DMS153 (cell line): ENCODE data around the gene CCDC102B.
"Not testable (repeated sequence)": the region's sequence is repeated elsewhere in the genome, so short reads cannot be mapped to it uniquely, and the experiment has no call there.

ENCODE experiments used
- DNase-seq: peaks from one replicate; lab custom pipeline; 2025; lab: John Stamatoyannopoulos, UW

CCDC102B gene

DNA sequence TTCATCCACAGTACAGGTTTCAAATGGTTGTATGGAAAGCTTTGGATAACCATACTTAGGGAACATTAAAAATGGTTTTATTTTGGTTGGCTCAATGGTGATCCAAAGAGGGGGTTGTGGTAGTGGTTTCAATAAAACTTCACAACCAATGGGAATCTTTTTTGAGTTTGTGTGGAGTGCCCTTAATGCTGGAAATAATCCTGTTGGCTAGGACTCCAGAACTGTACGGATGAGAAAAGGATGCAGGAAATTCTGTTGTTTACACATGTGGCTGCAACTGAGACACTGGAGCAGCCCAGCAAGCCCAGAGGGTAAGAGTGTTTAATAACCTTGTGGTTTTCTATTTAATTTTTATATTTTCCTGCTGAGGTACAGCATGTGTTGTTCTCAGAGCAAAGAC lies at the start of gene CCDC102B:
TSS of gene CCDC102B (plus strand) at position 210 of the 400 bp plus-strand sequence. CDS start 38,684 bp downstream, outside the sequence.
- DNase-seq = peak; percentile 41

DNA sequence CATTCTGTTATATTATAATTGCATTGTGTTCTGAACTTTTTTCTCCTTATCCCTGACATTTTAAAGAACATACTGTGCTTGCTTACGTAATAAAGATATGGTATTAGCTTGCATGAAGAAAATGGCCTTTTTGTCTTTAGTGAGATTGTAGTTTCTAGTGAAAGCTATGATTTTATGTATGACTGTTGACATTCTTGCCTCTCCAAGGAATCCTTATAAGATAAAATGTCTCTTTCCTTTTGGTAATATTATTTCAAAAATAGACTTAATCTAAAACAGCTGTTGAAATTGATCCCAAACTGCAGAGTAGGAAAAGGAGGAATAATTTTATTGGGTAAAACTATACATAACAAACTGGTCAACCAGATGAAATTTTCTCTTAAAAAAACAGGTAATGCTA lies 40.8 kb upstream of the CCDC102B start:
- no peak for DNase-seq

DNA sequence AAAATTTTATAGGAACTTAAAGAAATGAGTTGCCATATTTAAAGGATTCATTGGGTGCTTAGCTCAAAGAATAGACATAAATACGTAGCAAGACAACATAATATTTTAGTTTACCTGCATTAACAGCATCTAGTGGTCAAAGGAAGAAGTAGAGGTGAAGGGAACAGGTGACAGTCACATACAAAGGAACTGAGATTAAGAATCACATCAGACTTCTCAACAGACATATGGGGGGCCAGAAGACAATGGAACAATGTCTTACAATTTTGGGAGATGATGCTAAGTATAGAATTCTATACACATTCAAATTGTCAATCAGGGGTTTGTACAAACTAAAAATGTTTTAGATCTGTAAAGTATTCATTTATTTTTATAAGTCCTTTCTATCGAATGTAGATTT lies 38.6 kb upstream of the CCDC102B start:
- no peak for DNase-seq

DNA sequence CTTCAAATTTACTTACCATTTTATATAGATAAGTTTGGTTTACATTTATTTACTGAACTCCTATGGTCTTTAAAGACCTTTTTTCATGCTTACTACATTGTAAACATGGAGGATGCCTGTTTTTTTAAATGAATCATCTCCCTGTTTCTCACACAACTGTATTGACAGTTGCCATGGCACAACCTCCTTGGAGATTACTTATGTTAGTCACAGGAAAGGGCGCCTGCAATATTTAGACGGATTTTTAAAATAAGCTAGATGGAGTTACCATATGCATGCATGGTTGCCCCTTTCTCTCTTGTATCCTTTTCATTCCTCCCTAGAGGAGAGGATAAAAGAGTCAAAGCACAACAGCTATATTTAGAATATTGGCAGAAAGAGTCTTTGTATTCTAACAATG lies 34.8 kb upstream of the CCDC102B start:
- no peak for DNase-seq

DNA sequence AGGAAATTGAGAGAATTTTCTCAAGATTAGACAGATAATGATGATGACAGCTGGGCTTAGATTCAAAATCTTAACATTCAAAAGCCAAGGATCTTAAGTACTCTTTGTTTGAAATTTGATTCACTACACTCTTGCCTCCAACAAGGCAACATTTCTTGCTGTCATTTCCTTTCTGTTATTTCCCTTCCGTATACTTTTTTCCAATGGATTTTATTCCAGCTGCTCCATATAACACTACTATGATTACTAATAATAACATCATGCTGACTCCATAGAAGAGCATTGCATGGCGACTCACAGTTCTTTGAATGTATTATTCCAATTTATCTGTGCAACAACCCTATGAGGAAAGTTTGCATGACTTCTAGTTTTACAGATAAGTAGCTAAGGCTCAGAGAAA lies 33.9 kb upstream of the CCDC102B start:
- no peak for DNase-seq

DNA sequence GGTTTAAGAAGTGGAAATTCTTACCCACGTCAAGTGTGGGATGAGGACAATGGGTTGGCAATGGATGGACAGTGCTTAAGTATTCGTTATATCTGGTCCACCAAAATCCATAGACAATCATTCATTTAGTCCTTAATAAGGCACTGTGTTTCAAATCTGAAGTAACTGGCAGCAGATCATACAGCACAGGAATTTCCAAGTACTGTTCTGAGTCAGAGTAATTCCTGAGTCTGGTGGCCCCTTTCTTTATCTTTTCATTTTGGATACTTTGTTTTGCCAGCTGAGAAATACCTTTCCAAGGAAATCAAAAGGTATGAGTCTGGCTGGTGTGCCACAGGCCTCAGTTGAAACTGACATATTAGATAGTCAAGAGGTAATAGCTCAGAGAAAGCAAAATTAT lies 31.4 kb upstream of the CCDC102B start:
- DNase-seq = no peak

DNA sequence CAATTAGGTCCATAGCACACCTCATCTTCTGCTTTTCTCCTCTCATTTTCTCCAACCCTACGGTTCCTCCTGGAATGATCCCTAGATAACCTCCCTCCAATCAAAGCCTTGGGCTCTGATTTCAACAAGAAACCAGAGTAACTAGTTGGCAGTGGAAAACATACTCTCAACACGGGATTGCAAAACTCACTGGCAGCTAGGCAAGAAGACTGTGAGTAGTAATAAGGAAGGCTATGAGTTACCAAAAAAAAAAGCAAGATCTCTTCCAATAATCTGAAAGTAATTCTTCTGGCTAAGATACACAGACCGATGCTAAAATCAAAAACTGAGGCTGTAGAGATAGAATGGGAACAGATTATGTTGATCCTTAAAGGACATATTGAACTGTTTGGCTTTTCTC lies 28.4 kb upstream of the CCDC102B start:
- DNase-seq = no peak

DNA sequence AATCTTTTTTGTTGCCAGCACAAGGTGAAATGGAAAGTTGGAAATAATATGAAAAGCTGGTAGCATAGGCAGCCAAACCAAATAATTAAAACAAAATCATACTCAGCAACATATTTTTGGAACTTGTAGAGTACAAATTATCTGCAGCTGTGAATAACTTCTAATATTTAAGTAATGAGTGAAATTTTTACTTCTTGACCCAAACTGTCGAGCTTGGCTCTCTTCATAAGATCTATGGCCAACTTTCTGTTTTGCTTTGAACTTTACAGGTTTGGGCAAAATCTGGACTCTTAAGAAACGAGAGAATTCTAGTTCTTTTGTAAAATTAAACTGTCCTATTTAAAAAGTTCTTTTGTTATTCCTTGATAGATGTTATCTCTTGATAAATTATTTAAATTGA lies 25.6 kb upstream of the CCDC102B start:
- DNase-seq = no peak

DNA sequence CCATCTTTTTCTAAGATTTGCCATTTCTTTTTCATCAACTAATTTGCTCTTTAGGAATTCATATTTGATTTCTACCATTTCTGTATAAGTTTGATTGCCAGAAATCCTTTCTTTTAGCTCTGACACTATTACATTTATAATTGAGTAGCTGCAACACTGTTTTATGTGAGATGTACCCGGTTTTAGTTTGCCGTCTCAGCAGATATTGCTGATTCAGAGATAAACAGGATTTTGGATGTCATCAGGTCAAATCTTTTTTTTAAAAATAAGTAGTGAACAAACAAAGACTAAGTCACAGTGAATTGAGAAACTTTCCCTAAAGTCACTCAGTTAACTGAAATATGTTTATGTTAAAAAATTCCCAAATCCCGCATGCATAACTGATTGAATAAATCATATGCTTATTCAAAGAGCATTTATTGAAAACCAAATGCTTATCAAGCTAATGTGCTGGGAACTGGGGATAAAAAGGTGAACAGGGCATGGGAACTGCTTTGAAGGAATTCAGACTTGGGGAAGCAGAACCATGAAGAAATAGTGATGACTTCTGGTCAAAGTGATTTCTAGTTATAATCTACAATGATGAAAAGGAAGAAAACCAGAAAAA lies 19.5 kb upstream of the CCDC102B start:
- no peak for DNase-seq

DNA sequence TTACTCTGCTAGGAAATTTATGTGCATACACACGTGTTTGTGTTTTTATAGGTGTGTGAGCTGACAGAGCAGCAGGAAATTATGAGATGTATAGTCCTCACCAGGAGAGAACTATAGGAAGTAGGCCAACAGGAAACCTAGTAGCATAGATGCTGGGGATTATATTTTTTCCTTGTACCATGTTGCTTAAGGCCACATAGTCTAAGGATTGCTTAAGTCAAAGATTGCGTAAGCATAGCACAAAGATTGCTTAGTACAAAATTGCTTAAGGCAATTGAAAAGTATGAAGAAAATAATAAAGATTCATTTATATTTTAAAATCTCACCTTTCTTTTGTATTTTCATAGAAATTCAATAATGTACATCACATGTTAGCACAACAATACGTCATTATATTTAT lies 18.7 kb upstream of the CCDC102B start:
- DNase-seq = no peak

DNA sequence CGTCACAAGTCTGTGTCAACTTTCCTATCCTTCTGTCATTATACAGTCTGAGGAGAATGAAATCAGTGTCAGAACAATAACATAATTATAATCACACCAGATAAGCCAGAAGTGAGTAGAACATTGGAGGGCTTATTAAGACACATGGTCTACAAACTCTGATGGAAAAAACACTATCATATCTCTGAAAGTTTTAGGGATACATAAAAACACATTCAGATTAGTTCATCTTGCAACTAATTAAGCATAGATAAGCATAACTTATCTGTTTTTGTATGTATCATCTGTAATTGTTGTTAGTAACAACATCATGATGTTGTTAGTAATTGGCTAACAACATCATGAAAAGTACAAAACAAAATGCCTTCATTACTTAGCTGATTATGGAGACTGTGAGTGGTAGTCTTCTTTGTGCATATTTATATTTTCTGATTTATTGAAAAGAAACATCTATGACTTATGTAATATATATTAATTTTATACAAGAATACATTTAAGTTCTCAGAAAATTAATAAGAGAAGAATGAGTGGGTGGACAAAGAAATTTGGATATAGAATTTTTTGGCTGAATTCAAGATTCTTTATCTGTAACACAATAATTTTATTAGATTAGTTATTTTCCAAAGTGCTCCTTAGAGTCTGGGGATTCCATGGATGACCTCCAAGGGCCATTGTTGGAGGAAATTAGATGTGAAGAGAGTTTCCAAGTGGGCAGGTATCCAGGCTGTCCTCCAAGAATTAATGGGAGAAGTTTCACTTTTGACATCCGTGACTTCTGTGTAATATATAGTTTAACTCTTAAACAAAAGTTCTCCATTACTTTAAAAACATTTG lies 16.9 kb upstream of the CCDC102B start:
- no peak for DNase-seq

DNA sequence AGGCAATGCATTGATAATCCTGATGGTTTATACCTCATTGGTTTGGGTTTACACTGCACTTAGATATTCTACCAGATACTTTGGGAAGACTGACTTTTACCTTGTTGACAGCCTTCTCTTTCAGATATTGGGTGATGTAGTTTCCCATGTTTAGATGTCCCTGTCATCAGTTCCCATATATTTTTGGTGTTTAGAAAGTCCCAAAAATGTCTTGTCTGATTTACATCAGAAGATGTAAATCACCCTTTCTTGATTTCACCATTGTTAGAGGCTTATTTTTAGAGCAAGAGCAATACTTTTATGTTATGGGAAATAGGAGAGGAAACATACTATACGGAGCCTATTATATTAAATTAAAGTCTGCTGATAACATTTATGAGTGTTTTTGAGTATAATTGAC lies 14.4 kb upstream of the CCDC102B start:
- DNase-seq = no peak

DNA sequence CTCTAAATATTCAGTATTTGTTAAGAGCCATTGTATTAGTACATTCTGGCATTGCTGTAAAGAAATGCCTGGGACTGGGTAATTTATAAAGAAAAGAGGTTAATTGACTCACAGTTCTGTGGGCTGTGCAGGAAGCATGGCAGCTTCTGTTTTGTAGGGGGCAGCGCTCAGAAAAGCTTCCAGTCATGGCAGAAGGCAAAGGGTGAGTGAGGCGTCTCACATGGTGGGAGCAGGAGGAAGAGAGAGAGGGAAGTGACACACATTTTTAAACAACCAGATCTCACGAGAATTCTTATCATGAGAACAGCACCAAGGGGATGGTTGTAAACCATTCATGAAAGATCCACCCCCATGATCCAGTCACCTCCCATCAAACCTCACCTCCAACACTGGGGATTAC lies 13.8 kb upstream of the CCDC102B start:
- no peak for DNase-seq

DNA sequence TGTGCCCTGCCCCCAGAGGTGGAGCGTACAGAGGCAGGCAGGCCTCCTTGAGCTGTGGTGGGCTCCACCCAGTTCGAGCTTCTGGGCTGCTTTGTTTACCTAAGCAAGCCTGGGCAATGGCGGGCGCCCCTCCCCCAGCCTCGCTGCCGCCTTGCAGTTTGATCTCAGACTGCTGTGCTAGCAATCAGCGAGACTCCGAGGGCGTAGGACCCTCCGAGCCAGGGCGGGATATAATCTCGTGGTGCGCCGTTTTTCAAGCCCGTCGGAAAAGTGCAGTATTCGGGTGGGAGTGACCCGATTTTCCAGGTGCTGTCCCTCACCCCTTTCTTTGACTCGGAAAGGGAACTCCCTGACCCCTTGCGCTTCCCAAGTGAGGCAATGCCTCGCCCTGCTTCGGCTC lies 7.6 kb upstream of the CCDC102B start:
- DNase-seq = not testable (repeated sequence)

DNA sequence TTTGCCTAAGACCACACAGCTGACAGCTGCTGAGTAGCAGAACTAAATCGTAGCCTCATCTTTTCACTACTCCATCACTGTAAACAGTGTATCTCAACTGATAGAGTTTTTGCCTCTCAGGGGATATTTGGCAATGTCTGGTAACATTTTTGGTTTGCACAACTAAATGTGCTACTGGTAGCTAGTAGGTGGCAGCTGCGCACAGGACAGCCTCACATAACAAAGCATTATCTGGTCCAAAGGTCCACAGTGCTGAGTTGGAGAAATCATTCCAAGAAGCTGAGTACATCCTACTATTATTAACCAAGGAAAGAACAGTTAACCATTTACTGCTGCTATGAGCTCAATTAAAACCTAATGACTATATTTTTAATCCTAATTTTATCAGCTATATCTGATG lies 6.1 kb upstream of the CCDC102B start:
- DNase-seq = no peak

DNA sequence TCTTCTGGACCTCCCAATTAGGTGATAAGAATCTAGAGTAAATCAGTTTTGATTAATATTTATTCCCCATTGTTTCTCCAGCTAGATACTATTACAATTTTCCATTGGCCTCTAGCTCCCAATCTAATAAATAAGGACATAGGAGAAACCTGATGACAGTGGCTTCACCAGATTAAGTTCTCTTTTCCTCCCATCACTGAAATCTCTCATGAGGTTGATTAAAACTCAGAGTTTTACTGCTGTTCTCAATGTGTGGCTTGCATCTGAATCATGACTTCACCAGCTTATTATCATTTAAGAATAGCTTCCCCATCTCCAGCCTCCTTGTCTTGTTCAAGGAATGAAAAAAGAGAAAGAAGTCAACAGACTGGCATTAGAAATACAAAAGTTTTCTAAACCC lies 3.9 kb upstream of the CCDC102B start:
- DNase-seq = no peak

DNA sequence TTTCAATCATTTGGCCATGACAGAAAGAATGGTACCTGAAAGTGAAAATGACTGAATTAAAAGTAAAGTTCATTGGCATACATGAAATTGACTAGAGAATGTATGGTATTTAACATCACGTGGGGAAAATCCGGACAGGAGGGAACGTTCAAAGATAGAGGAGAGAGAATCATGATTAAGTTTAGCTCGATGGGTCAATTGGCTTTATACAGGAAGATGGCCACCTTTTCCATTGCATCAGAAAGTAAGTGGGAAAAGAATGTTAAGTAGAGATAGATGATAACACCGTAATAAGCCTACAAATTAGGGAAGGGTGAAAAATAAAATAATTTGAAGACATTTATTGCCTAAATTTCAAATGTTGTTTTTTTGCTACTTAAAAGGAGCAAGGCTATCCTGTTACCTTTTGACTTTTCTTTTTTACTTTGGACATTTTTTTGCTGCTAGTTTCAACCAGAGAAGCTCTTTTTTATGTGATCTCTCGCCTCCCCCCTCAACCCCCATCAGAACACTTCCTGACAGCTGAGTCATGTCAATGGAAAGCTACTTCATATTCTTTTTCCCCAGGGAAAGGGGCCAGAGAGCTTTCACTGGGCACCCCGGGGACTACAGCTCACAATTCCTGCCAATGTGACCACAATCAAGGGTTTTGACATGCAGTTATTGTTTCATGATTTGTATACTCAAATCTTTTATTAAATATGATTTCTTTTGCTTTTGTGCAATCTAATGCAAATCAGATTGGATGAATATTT lies 767 bp upstream of the CCDC102B start:
- DNase-seq = peak; percentile 80

DNA sequence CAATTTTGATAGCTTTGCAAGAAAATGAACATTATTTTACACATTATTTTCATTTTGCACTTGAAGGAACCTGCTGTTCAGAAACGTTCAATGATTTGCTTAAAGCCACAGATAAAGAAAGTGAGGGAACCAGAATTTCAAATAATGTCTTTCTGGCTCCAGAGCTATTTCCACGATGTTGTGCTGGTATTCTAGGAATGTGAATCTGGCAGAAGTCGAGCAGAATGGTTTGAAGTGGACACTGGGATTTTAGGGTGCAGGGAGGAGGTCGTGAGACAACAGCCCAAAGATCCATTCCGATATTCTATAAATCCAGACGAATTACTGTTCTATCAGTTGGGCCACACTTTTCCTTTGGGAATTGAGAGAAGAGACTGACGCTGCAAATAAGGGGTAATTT lies 2.2 kb downstream of the CCDC102B start:
- DNase-seq = no peak

DNA sequence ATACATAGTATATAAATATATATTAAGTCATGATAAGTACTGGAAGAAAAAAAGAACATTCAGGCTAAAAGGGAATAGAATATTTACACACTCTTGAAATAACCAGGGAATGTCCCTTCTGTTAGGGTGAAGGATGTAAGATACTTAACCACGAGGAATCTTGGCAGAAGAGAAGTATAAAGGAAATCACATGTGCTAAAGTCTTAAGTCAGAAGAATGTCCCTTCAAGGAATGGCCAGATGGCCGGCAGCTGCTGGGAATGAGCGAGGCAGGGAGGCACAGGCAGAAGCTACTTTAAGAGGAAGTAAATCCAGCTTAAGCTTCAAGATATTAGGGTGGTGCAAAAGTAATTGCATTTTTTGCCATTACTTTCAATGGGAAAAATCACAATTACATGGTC lies 5.5 kb downstream of the CCDC102B start:
- no peak for DNase-seq

DNA sequence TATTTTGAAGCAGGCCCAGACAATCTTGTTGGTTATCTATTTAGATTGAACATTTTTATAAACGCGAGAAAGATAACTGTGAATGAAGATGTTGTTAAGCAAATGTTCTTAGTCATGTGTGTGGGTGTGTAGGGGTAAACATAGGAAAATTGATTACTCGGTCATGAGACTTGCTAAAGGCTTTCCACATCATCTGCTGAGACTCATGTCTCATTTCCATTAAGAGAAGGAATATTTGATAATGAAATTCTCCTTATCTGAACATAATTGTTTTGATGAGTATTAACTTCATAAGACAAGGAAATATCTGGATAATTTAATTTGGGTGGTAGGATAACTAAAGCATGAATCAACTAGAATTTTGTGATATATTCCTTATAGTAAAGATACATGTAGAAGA lies 19.7 kb downstream of the CCDC102B start:
- DNase-seq = no peak

DNA sequence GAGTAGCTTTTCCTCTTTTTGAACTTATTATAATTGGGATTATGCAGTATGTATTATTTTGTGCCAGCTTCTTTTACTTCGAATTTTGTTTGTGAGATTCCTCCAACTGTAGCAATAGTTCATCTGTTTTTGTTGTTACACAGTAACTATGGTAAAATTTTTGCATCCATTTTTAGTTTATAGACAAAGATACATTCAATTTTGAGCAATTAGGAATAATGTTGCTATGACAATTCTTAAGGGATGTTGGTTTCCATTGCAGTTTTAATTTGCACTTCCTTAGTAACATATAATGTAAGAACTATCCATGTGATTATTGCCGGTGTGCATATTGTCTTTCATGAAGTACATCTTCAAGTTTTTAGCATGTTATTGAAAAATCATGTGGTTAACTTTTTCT lies 20.7 kb downstream of the CCDC102B start:
- DNase-seq = no peak

DNA sequence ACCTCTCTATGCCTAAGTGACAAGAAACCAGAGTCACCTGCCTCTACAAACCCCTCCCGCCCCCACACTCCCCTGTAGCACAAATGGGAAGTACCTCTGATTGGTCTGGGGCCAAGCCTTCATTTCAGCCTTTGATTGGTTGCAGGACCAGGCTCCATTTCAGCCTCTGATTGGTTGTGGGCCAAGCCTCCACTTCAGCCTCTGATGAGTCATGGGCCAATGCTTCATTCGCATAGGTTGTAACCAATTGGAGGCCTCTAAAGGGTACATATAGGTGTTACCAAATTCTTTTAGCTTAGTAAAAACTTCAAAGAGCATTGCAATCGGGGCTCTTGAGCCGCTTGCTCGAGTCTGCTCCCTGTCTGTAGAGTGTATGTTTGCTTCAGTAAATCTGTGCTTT lies 25.0 kb downstream of the CCDC102B start:
- DNase-seq = no peak

DNA sequence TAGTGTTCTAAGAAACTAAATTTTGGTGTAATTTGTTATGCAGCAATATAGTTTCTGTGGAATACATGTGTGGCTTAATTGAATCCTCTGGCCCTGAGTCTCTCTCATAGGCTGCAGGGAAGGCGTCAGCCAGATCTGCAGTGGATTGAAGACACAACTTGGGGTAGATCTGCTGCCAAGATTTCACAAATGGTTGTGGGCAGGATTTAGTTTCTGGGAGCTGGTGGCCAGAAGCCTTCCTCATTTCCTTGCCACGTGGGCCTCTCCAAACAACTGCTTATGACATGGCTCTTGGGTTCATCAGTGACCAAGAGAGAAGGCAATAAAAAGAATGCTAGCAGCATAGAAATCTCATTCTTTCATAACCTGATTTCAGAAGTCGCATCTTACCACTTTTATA lies 28.2 kb downstream of the CCDC102B start:
- DNase-seq = no peak
